Mammary epithelial cell (primary cell): ENCODE measurements around the gene LBX2.

ENCODE experiments used
- CTCF ChIP-seq, 2 donors: IDR thresholded peaks in 1 of 2; conservative IDR thresholded peaks in 1 of 2; 2 replicates each; pipeline ENCODE4 v1.5.1; 2011 to 2012; ENCODE audit warnings: inconsistent platforms in 2 of 2, low read length in 2 of 2, mild to moderate bottlenecking in 2 of 2, control low read depth in 1 of 2, low read depth in 1 of 2; ENCODE audit not compliant: insufficient read depth in 1 of 2; ENCODE audit errors: extremely low read depth in 1 of 2
- EZH2 ChIP-seq: IDR thresholded peaks from 2 replicates; pipeline ENCODE4 v1.6.1; 2012; ENCODE audit warnings: low read length, inconsistent platforms, borderline replicate concordance

- TF ChIP-seq CTCF (conservative IDR thresholded peaks at IDR 0.05 in 1 of 2, IDR thresholded peaks at IDR 0.05 in 1 of 2; ENCODE audit: extremely low read depth in 1 of 2, insufficient read depth in 1 of 2, low read depth in 1 of 2, low read length in 2 of 2) (no peak), EZH2 (no peak)
These were observed 37.2 kb downstream of the LBX2 start for GRCh38 chr2:74462054-74462785.
